IMR-90 (cell line): ENCODE measurements around the gene PTH1R.

Source experiments
- BHLHE40 ChIP-seq: fragments of 150-350 bp; IDR thresholded peaks from 2 replicates; pipeline ENCODE4 v1.6.1; 2016; ENCODE audit warnings: mild to moderate bottlenecking, low read depth, low read length
- CHD1 ChIP-seq: IDR thresholded peaks from 2 replicates; pipeline ENCODE4 v1.6.1; 2012; ENCODE audit warnings: low read depth, low read length, improper control_type of control experiment
- FOS ChIP-seq: fragments of 150-350 bp; IDR thresholded peaks from 2 replicates; pipeline ENCODE4 v1.6.1; 2016; ENCODE audit warnings: low read depth, low read length
- POLR2A ChIP-seq: IDR thresholded peaks from 2 replicates; pipeline ENCODE4 v1.6.1; 2012; ENCODE audit warnings: mild to moderate bottlenecking, low read depth, low read length
- RCOR1 ChIP-seq: IDR thresholded peaks from 2 replicates; pipeline ENCODE4 v1.6.1; 2012; ENCODE audit warnings: mild to moderate bottlenecking, low read length, improper control_type of control experiment; ENCODE audit not compliant: insufficient replicate concordance
- RFX5 ChIP-seq: IDR thresholded peaks from 2 replicates; pipeline ENCODE4 v1.8.0; 2012; ENCODE audit warnings: low read depth, mild to moderate bottlenecking, low read length, moderate library complexity
- SMC3 ChIP-seq: fragments of 150-350 bp; IDR thresholded peaks from 2 replicates; pipeline ENCODE4 v1.6.1; 2016; ENCODE audit warnings: low read depth, mild to moderate bottlenecking, antibody characterized with exemption, low read length, moderate library complexity
- TF ChIP-seq, protein P1 (sequence below): conservative IDR thresholded peaks from 2 replicates; pipeline ENCODE4 v1.5.1; 2012; ENCODE audit warnings: mild to moderate bottlenecking, low read depth, low read length, improper control_type of control experiment

DNA sequence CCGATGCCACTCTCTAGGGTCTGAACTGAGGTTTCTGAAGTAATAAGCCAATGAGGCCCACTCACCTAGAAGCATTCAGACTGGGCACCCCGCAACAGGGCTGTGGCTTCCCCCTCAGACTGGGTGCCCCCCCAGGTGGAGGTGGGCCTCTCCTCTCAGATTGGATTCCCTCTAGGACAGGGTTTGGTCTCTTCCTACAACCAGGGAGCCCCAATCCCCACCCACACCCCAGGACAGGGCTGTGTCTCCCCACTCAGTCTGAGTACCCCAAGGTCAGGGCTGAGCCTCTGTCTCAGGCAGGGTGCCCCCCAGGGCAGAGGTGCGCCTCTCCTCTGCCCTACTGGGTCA is 27.7 kb downstream of the PTH1R start:
- TF ChIP-seq, protein P1, sequence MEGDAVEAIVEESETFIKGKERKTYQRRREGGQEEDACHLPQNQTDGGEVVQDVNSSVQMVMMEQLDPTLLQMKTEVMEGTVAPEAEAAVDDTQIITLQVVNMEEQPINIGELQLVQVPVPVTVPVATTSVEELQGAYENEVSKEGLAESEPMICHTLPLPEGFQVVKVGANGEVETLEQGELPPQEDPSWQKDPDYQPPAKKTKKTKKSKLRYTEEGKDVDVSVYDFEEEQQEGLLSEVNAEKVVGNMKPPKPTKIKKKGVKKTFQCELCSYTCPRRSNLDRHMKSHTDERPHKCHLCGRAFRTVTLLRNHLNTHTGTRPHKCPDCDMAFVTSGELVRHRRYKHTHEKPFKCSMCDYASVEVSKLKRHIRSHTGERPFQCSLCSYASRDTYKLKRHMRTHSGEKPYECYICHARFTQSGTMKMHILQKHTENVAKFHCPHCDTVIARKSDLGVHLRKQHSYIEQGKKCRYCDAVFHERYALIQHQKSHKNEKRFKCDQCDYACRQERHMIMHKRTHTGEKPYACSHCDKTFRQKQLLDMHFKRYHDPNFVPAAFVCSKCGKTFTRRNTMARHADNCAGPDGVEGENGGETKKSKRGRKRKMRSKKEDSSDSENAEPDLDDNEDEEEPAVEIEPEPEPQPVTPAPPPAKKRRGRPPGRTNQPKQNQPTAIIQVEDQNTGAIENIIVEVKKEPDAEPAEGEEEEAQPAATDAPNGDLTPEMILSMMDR = no peak
- TF ChIP-seq POLR2A (no peak), CHD1 (no peak), RFX5 (no peak), BHLHE40 (no peak), FOS (no peak), RCOR1 (no peak), SMC3 (no peak)
